Mammary epithelial cell (primary cell): ENCODE results near the gene SLC6A2.

ENCODE experiments used
- EZH2 ChIP-seq: IDR thresholded peaks from 2 replicates; pipeline ENCODE4 v1.6.1; 2012; ENCODE audit warnings: low read length, inconsistent platforms, borderline replicate concordance
- TF ChIP-seq, protein P1 (sequence below), 2 donors: IDR thresholded peaks in 1 of 2; conservative IDR thresholded peaks in 1 of 2; 2 replicates each; pipeline ENCODE4 v1.5.1; 2011 to 2012; ENCODE audit warnings: inconsistent platforms in 2 of 2, low read length in 2 of 2, mild to moderate bottlenecking in 2 of 2, control low read depth in 1 of 2, low read depth in 1 of 2; ENCODE audit not compliant: insufficient read depth in 1 of 2; ENCODE audit errors: extremely low read depth in 1 of 2

DNA sequence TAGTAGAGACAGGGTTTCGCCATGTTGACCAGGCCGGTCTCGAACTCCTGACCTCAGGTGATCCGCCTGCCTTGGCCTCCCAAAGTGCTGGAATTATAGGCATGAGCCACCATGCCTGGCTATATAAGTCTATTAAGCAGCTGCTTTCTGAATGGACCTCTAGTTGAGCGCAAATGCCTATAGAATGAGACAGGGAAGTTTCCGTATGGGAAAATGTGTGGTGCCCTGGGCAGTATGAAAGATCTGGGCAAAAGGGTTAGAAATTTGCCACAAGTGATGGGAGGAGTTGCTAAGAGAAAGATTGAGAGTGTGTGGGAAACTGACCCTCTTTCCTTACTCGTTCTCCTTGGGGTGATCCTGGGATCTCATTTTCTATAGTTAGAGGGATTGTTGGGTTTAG, 26.3 kb downstream of the SLC6A2 start:
- TF ChIP-seq, protein P1, sequence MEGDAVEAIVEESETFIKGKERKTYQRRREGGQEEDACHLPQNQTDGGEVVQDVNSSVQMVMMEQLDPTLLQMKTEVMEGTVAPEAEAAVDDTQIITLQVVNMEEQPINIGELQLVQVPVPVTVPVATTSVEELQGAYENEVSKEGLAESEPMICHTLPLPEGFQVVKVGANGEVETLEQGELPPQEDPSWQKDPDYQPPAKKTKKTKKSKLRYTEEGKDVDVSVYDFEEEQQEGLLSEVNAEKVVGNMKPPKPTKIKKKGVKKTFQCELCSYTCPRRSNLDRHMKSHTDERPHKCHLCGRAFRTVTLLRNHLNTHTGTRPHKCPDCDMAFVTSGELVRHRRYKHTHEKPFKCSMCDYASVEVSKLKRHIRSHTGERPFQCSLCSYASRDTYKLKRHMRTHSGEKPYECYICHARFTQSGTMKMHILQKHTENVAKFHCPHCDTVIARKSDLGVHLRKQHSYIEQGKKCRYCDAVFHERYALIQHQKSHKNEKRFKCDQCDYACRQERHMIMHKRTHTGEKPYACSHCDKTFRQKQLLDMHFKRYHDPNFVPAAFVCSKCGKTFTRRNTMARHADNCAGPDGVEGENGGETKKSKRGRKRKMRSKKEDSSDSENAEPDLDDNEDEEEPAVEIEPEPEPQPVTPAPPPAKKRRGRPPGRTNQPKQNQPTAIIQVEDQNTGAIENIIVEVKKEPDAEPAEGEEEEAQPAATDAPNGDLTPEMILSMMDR (conservative IDR thresholded peaks at IDR 0.05 in 1 of 2, IDR thresholded peaks at IDR 0.05 in 1 of 2; ENCODE audit: extremely low read depth in 1 of 2, insufficient read depth in 1 of 2, low read depth in 1 of 2, low read length in 2 of 2), result no peak
- no peak for TF ChIP-seq EZH2
